ENCODE results near the gene PRR7.

PRR7 gene

GRCh38 chr5:177474002-177474476 is 27.4 kb downstream of the PRR7 start:
- DNase-seq (ENCODE audit: low spot score), result peak; percentile 27
- in situ Hi-C loops (cut with MboI; ENCODE audit: low pct_unique_long_range_greater_than_20kb, low sequenced_read_pairs, unreplicated experiment), result no loop called here
- TF ChIP-seq CTCF (IDR thresholded peaks at IDR 0.05; ENCODE audit: extremely low read depth, insufficient read depth, missing control alignments), result no peak

- in situ Hi-C loops (cut with MboI; ENCODE audit: low pct_unique_long_range_greater_than_20kb, low sequenced_read_pairs, unreplicated experiment), result no loop called here
- no peak for TF ChIP-seq CTCF (IDR thresholded peaks at IDR 0.05; ENCODE audit: extremely low read depth, insufficient read depth, missing control alignments)
- no peak for DNase-seq (ENCODE audit: low spot score)
These were observed 28.4 kb downstream of the PRR7 start for GRCh38 chr5:177474846-177475562.

GRCh38 chr5:177475563-177476427 is 29.2 kb downstream of the PRR7 start:
- TF ChIP-seq CTCF (IDR thresholded peaks at IDR 0.05; ENCODE audit: extremely low read depth, insufficient read depth, missing control alignments), result no peak
- in situ Hi-C loops (cut with MboI; ENCODE audit: low pct_unique_long_range_greater_than_20kb, low sequenced_read_pairs, unreplicated experiment), result no loop called here
- no peak for DNase-seq (ENCODE audit: low spot score)

GRCh38 chr5:177476531-177477233 is 30.1 kb downstream of the PRR7 start:
- DNase-seq (ENCODE audit: low spot score), result no peak
- TF ChIP-seq CTCF (IDR thresholded peaks at IDR 0.05; ENCODE audit: extremely low read depth, insufficient read depth, missing control alignments), result no peak
- in situ Hi-C loops (cut with MboI; ENCODE audit: low pct_unique_long_range_greater_than_20kb, low sequenced_read_pairs, unreplicated experiment), result no loop called here

- in situ Hi-C loops (cut with MboI; ENCODE audit: low pct_unique_long_range_greater_than_20kb, low sequenced_read_pairs, unreplicated experiment), result no loop called here
- TF ChIP-seq CTCF (IDR thresholded peaks at IDR 0.05; ENCODE audit: extremely low read depth, insufficient read depth, missing control alignments), result no peak
- no peak for DNase-seq (ENCODE audit: low spot score)
These were observed 31.3 kb downstream of the PRR7 start for GRCh38 chr5:177477701-177478477.

Data from GM13977 (cell line).